Gastrocnemius medialis (tissue), 4 donors: ENCODE data around the gene DHRS1.

Experiments
- POLR2A ChIP-seq, 2 donors: fragments of 450-650 bp; IDR thresholded peaks; one replicate each; pipeline ENCODE4 v1.6.1; 2017; ENCODE audit warnings: antibody characterized with exemption in 2 of 2, mild to moderate bottlenecking in 2 of 2, moderate library complexity in 2 of 2
- TF ChIP-seq, protein P1 (sequence below), 5 experiments: fragments of 450-650 bp in 3 of 5; fragments of 200-600 bp in 2 of 5; sonication (generic) in 2 of 5; IDR thresholded peaks in 4 of 5; conservative IDR thresholded peaks in 1 of 5; 1 replicate in 4 of 5; 2 replicates in 1 of 5; pipeline ENCODE4 v1.5.1; 2016 to 2019; ENCODE audit warnings: antibody characterized with exemption in 5 of 5, mild to moderate bottlenecking in 3 of 5, moderate library complexity in 3 of 5

DNA sequence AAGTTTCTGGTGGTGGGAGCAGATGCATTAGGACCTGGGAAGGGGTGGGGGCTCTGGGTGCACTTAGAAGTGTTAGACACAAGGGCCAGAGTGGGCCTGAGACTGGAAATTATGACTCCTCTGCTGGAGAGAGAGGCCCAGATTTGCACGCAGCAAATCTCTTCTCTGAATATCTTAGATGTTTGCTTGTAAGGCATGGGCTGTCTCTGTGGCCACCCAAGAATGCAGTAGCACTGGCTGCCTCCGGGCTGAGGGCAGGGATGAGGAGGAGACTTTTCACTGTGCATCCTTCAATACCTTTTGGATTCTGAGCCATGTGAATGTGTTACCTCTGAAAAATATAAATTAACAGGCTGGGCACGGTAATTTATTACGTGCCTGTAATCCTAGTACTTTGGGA lies 14.2 kb downstream of the DHRS1 start:
- TF ChIP-seq, protein P1, sequence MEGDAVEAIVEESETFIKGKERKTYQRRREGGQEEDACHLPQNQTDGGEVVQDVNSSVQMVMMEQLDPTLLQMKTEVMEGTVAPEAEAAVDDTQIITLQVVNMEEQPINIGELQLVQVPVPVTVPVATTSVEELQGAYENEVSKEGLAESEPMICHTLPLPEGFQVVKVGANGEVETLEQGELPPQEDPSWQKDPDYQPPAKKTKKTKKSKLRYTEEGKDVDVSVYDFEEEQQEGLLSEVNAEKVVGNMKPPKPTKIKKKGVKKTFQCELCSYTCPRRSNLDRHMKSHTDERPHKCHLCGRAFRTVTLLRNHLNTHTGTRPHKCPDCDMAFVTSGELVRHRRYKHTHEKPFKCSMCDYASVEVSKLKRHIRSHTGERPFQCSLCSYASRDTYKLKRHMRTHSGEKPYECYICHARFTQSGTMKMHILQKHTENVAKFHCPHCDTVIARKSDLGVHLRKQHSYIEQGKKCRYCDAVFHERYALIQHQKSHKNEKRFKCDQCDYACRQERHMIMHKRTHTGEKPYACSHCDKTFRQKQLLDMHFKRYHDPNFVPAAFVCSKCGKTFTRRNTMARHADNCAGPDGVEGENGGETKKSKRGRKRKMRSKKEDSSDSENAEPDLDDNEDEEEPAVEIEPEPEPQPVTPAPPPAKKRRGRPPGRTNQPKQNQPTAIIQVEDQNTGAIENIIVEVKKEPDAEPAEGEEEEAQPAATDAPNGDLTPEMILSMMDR (IDR thresholded peaks at IDR 0.05 in 4 of 5, conservative IDR thresholded peaks at IDR 0.05 in 1 of 5) = no peak
- TF ChIP-seq POLR2A (IDR thresholded peaks at IDR 0.05) = no peak
